Upper lobe of left lung (tissue), 6 donors: ENCODE measurements around the gene KIAA1755. TPM values are rescaled to one million over a fixed set of nuclear protein-coding genes. Genes with fewer than 3 reads are reported as not detected.

Experiments used
- ATAC-seq, 2 donors: fragments of 200-7000 bp; cut with Tn5 transposase; one replicate each; pipeline ENCODE4 v1.9.1; 2022; ENCODE audit warnings: mild to moderate bottlenecking in 2 of 2, moderate library complexity in 2 of 2; ENCODE audit not compliant: low FRiP score in 2 of 2
- DNase-seq, 2 donors: peaks; one replicate each; pipeline ENCODE4 v3.0.0-alpha.2; 2019 to 2020
- H3K27ac ChIP-seq, 4 donors: fragments of 200-600 bp; sonication (generic); one replicate each; pipeline ENCODE4 v1.5.1; 2016 to 2019
- H3K27me3 ChIP-seq, 4 donors: fragments of 200-600 bp; sonication (generic); one replicate each; pipeline ENCODE4 v1.5.1; 2017 to 2019
- H3K36me3 ChIP-seq, 4 donors: fragments of 200-600 bp; sonication (generic); one replicate each; pipeline ENCODE4 v1.5.1; 2016 to 2019
- H3K4me1 ChIP-seq, 4 donors: fragments of 200-600 bp; sonication (generic); one replicate each; pipeline ENCODE4 v1.5.1; 2018 to 2019
- H3K4me3 ChIP-seq, 4 donors: fragments of 200-600 bp; sonication (generic); one replicate each; pipeline ENCODE4 v1.5.1; 2017 to 2019; ENCODE audit warnings: mild to moderate bottlenecking in 2 of 4, moderate library complexity in 1 of 4
- H3K9me3 ChIP-seq, 4 donors: fragments of 200-600 bp; sonication (generic); one replicate each; pipeline ENCODE4 v1.5.1; 2018 to 2019
- CTCF ChIP-seq, 6 experiments: fragments of 450-650 bp in 4 of 6; fragments of 200-600 bp in 2 of 6; sonication (generic) in 2 of 6; IDR thresholded peaks; one replicate each; pipeline ENCODE4 v1.5.1; 2016 to 2019; ENCODE audit warnings: antibody characterized with exemption in 6 of 6
- EP300 ChIP-seq, 4 donors: sonication (generic); formaldehyde crosslinking; IDR thresholded peaks; one replicate each; pipeline ENCODE4 v1.5.1; 2017; ENCODE audit warnings: antibody characterized with exemption in 4 of 4, control low read depth in 2 of 4
- POLR2A ChIP-seq, 4 donors: fragments of 450-650 bp; IDR thresholded peaks; one replicate each; pipeline ENCODE4 v1.5.1; 2016 to 2017; ENCODE audit warnings: antibody characterized with exemption in 4 of 4, mild to moderate bottlenecking in 2 of 4
- POLR2AphosphoS5 ChIP-seq, 2 donors: sonication (generic); formaldehyde crosslinking; IDR thresholded peaks; one replicate each; pipeline ENCODE4 v1.5.1; 2017; ENCODE audit warnings: antibody characterized with exemption in 2 of 2
- WGBS, 2 donors: methylation state at CpG; one replicate each; pipeline ENCODE4 v1.1.5; 2017 to 2018; 5-methylcytosine and 5-hydroxymethylcytosine counted together
- total RNA-seq, 6 donors: library from RNA; depleted of rRNA in 4 of 6; stranded (reverse); fragments of >200 nt in 4 of 6; gene quantifications; one replicate each; pipeline versions ENCODE4 v1.1.0 to v1.2.1, GENCODE V29; 2016 to 2021
- donor health status: DM: no; HTN: no; CAD: no; lungs with moderate emphysema.
- donor health status: DM: no; HTN: yes; CAD: no; lungs with severe emphysema.

The KIAA1755 gene
- total RNA-seq, 6 donors from 2014 or later, result 0.15 to 3.1 (median 1.4) TPM

- no peak overlapping the region for H3K27ac ChIP-seq
- no peak overlapping the region for H3K4me3 ChIP-seq
- 71 to 75% methylated on average over 5 of the region's 5 CpGs for WGBS, 2 donors
- no peak for TF ChIP-seq CTCF (IDR thresholded peaks at IDR 0.05)
- no peak for TF ChIP-seq EP300 (IDR thresholded peaks at IDR 0.05)
- no peak for TF ChIP-seq POLR2AphosphoS5 (IDR thresholded peaks at IDR 0.05)
- TF ChIP-seq POLR2A (IDR thresholded peaks at IDR 0.05), result no peak
- no peaks in the 10 kb centered on the region for H3K4me1 ChIP-seq
- DNase-seq, result no peak
- H3K36me3 ChIP-seq, result no peaks in the 10 kb centered on the region
- H3K27me3 ChIP-seq, result no peaks in the 10 kb centered on the region
- no peak for ATAC-seq
- H3K9me3 ChIP-seq, result no peaks in the 10 kb centered on the region
Observed at GRCh38 chr20:38186788-38187221, 73.7 kb downstream of the KIAA1755 start.

- 61 to 62% methylated on average over 8 of the region's 8 CpGs for WGBS, 2 donors
- no peak for ATAC-seq
Observed at GRCh38 chr20:38184101-38184500, 76.4 kb downstream of the KIAA1755 start.

DNA sequence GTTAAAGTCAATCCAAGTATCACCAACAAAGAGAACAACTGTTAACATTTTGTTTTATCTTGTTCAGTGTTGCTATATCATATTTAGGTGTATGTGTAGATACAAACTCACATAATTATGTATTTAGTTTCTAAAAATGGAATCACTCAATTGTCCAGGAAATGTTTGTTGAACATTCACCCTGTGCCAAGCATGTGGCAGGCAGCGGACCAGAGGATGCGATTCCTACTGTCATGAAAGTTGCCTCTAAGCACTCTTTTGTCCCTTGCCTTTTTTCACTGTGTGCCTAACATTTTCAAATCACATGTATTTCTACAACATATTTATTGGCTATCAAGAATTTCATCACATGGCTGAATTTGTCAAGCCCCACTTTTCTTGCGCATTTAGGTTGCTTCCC is 78.6 kb downstream of the KIAA1755 start:
- DNase-seq (no peak), ATAC-seq (no peak)
- no peak overlapping the region for H3K4me3 ChIP-seq
- TF ChIP-seq EP300 (IDR thresholded peaks at IDR 0.05), result no peak
- no peaks in the 10 kb centered on the region for H3K27me3 ChIP-seq
- H3K36me3 ChIP-seq, result no peaks in the 10 kb centered on the region
- no peaks in the 10 kb centered on the region for H3K9me3 ChIP-seq
- H3K4me1 ChIP-seq, result no peaks in the 10 kb centered on the region
- H3K27ac ChIP-seq, result no peak overlapping the region
- 77 to 81% methylated on average over 3 of the region's 3 CpGs for WGBS, 2 donors

More at GRCh38 chr20:38184101-38184500, 76.4 kb downstream of the KIAA1755 start:
- no peak overlapping the region for H3K27ac ChIP-seq
- H3K4me3 ChIP-seq, result no peak overlapping the region
- H3K9me3 ChIP-seq, result no peaks in the 10 kb centered on the region
- no peak for TF ChIP-seq POLR2AphosphoS5 (IDR thresholded peaks at IDR 0.05)
- no peak for TF ChIP-seq POLR2A (IDR thresholded peaks at IDR 0.05)
- TF ChIP-seq EP300 (IDR thresholded peaks at IDR 0.05), result no peak
- TF ChIP-seq CTCF (IDR thresholded peaks at IDR 0.05), result no peak
- no peak for DNase-seq
- H3K4me1 ChIP-seq, result no peaks in the 10 kb centered on the region
- no peaks in the 10 kb centered on the region for H3K36me3 ChIP-seq
- H3K27me3 ChIP-seq, result no peaks in the 10 kb centered on the region

GRCh38 chr20:38181207-38181801 is 79.2 kb downstream of the KIAA1755 start:
- WGBS, 2 donors, result 75 to 78% methylated on average over 6 to 7 of the region's 7 CpGs
- Histone ChIP-seq H3K9me3 (no peaks in the 10 kb centered on the region), H3K27me3 (no peaks in the 10 kb centered on the region), H3K27ac (no peak overlapping the region), H3K4me1 (no peaks in the 10 kb centered on the region), H3K36me3 (no peaks in the 10 kb centered on the region), H3K4me3 (no peak overlapping the region)
- ATAC-seq (peak in 1 of 2 donors; percentile 74), DNase-seq (peak in 1 of 2 donors; percentile 42)
- no peak for TF ChIP-seq POLR2AphosphoS5 (IDR thresholded peaks at IDR 0.05)
- no peak for TF ChIP-seq POLR2A (IDR thresholded peaks at IDR 0.05)
- TF ChIP-seq CTCF (IDR thresholded peaks at IDR 0.05), result no peak
- TF ChIP-seq EP300 (IDR thresholded peaks at IDR 0.05), result no peak

- DNase-seq, result no peak
- ATAC-seq, result no peak
- 67 to 71% methylated on average over 5 of the region's 5 CpGs for WGBS, 2 donors
Observed at GRCh38 chr20:38180781-38181180, 79.8 kb downstream of the KIAA1755 start.

More at GRCh38 chr20:38180781-38181180, 79.8 kb downstream of the KIAA1755 start:
- no peaks in the 10 kb centered on the region for H3K9me3 ChIP-seq
- no peak overlapping the region for H3K4me3 ChIP-seq
- no peak overlapping the region for H3K27ac ChIP-seq
- no peaks in the 10 kb centered on the region for H3K36me3 ChIP-seq
- H3K4me1 ChIP-seq, result no peaks in the 10 kb centered on the region
- TF ChIP-seq POLR2A (IDR thresholded peaks at IDR 0.05) (no peak), POLR2AphosphoS5 (IDR thresholded peaks at IDR 0.05) (no peak), CTCF (IDR thresholded peaks at IDR 0.05) (no peak), EP300 (IDR thresholded peaks at IDR 0.05) (no peak)
- no peaks in the 10 kb centered on the region for H3K27me3 ChIP-seq
